HepG2 (cell line): ENCODE measurements around the gene TOE1. TPM values are rescaled to one million over a fixed set of nuclear protein-coding genes. Genes with fewer than 3 reads are reported as not detected.

Experiments
- ATAC-seq: fragments of 200-7000 bp; cut with Tn5 transposase; 3 replicates; pipeline ENCODE4 v1.9.1; 2020; ENCODE audit warnings: mild to moderate bottlenecking, moderate library complexity
- BruUV-seq: library from RNA; stranded (reverse); fragments of 400-500 nt; replicated peaks from 2 replicates; lab custom pipeline; 2021; lab: Mats Ljungman, UMichigan
- CTCF ChIA-PET: fragments of 300-600 bp; formaldehyde crosslinking; extraction: SDS; loops from one replicate; lab custom pipeline; 2021; ENCODE audit warnings: low total read pairs, inconsistent platforms, low intra/inter-chr PET ratio; lab: Yijun Ruan, JAX
- POLR2A ChIA-PET: fragments of 350-600 bp; sonication (Branson Sonifier 250); formaldehyde crosslinking; loops from one replicate; lab custom pipeline; 2020; ENCODE audit warnings: antibody characterized with exemption, inconsistent platforms; lab: Yijun Ruan, JAX
- DNase-seq: peaks from one replicate; pipeline ENCODE4 v3.0.0-alpha.2; 2015; ENCODE audit warnings: low spot score
- FAIRE-seq: peaks from 3 replicates; lab custom pipeline; 2011; peaks lifted over from hg19 to GRCh38; lab: Jason Lieb, UNC
- H2AFZ ChIP-seq: one replicate; pipeline ENCODE4 v1.6.1; 2011; ENCODE audit warnings: low read length, inconsistent platforms
- H3K27ac ChIP-seq: fragments of 300-600 bp; 3 replicates; pipeline ENCODE4 v1.8.0; 2011; ENCODE audit warnings: mixed run types, mild to moderate bottlenecking, mixed read lengths, low read length, inconsistent platforms; ENCODE audit not compliant: insufficient read depth; ENCODE audit errors: extremely low read length
- H3K27me3 ChIP-seq, 2 experiments: fragments of 200-600 bp in 1 of 2; 2 replicates in 1 of 2; 3 replicates in 1 of 2; pipeline versions ENCODE4 v1.6.0 to v1.8.0; 2011; ENCODE audit warnings: low read length in 2 of 2, mild to moderate bottlenecking in 2 of 2, moderate library complexity in 2 of 2, inconsistent platforms in 1 of 2; ENCODE audit not compliant: insufficient read depth in 2 of 2, control insufficient read depth in 1 of 2
- H3K36me3 ChIP-seq, 2 experiments: fragments of 200-600 bp in 1 of 2; replicated peaks in 1 of 2; 2 replicates in 1 of 2; 3 replicates in 1 of 2; pipeline versions ENCODE4 v1.5.1 to v1.8.0; 2011; ENCODE audit warnings: low read length in 2 of 2, inconsistent platforms in 1 of 2; ENCODE audit not compliant: insufficient read depth in 2 of 2, control insufficient read depth in 1 of 2
- H3K4me1 ChIP-seq: 2 replicates; pipeline ENCODE4 v1.5.1; 2012; ENCODE audit warnings: low read length, inconsistent platforms; ENCODE audit not compliant: insufficient read depth
- H3K4me2 ChIP-seq: 2 replicates; pipeline ENCODE4 v1.6.0; 2011; ENCODE audit warnings: low read depth, low read length, inconsistent platforms
- H3K4me3 ChIP-seq, 3 experiments: fragments of 200-600 bp in 1 of 3; sonication (generic), shearing (Covaris generic) in 1 of 3; replicated peaks in 1 of 3; 2 replicates each; pipeline ENCODE4 v1.5.1; 2011 to 2016; ENCODE audit warnings: low read length in 3 of 3, inconsistent platforms in 2 of 3, low read depth in 2 of 3, mild to moderate bottlenecking in 2 of 3, control low read depth in 1 of 3, mixed read lengths in 1 of 3; ENCODE audit not compliant: insufficient read depth in 1 of 3
- H3K79me2 ChIP-seq: one replicate; pipeline ENCODE4 v1.6.1; 2011; ENCODE audit warnings: low read length, inconsistent platforms; ENCODE audit not compliant: insufficient read depth
- H3K9ac ChIP-seq: 2 replicates; pipeline ENCODE4 v1.6.0; 2011; ENCODE audit warnings: mild to moderate bottlenecking, low read depth, low read length, inconsistent platforms; ENCODE audit not compliant: insufficient read depth
- H3K9me3 ChIP-seq: 2 replicates; pipeline ENCODE4 v1.5.1; 2012; ENCODE audit warnings: mild to moderate bottlenecking, low read length
- H4K20me1 ChIP-seq: 2 replicates; pipeline ENCODE4 v1.6.0; 2011; ENCODE audit warnings: inconsistent platforms, mild to moderate bottlenecking, low read length, moderate library complexity; ENCODE audit not compliant: insufficient read depth
- WGBS: methylation state at CpG from one replicate; pipeline ENCODE4 v1.1.6; 2017; ENCODE audit warnings: low lambda C conversion rate; 5-methylcytosine and 5-hydroxymethylcytosine counted together
- in situ Hi-C: cut with HindIII; loops from 2 replicates; pipeline ENCODE4 v1.10.0; 2017; ENCODE audit warnings: low pct_unique_long_range_greater_than_20kb; ENCODE audit not compliant: extremely low pct_ligation_motif_present
- intact Hi-C: fragments of 100-400 bp; cut with micrococcal nuclease; formaldehyde crosslinking; loops from one replicate; pipeline ENCODE4 v1.10.0; 2022; ENCODE audit not compliant: unreplicated experiment
- polyA plus RNA-seq, 8 experiments: library from polyadenylated mRNA; depleted of rRNA in 3 of 8; stranded (reverse) in 7 of 8; unstranded in 1 of 8; fragments of >200 nt; fragmentation: Illumina TruSeq in 4 of 8; extraction: Trizol in 4 of 8; gene quantifications; 2 replicates each; pipeline versions ENCODE4 v1.2.1 to v1.2.3, GENCODE V29; 2011 to 2016; ENCODE audit warnings: low read depth in 4 of 8, missing spikeins in 1 of 8, mixed read lengths in 1 of 8; ENCODE audit not compliant: insufficient read depth in 1 of 8
- total RNA-seq, 5 experiments: library from RNA; depleted of rRNA; stranded (reverse); fragments of >200 nt; fragmentation: Illumina TruSeq; extraction: Trizol; gene quantifications; 2 replicates each; pipeline ENCODE4 v1.2.3, GENCODE V29; 2016; ENCODE audit warnings: low read depth in 1 of 5
- TF ChIP-seq, protein P1 (sequence below): sonication (generic); formaldehyde crosslinking; IDR thresholded peaks from 2 replicates; pipeline ENCODE4 v1.4.0; 2020; ENCODE audit warnings: mild to moderate bottlenecking, missing genetic modification reagents
- TF ChIP-seq, protein P2 (sequence below): sonication (generic); formaldehyde crosslinking; IDR thresholded peaks from 2 replicates; pipeline ENCODE4 v1.4.0; 2020; ENCODE audit warnings: missing genetic modification reagents

TOE1 gene
- total and polyA plus RNA-seq, 2 of the 13 experiments (the other 11 are each of a cell fraction or from before 2014, with no cell fraction given) = 14.1 to 19.0 TPM

DNA sequence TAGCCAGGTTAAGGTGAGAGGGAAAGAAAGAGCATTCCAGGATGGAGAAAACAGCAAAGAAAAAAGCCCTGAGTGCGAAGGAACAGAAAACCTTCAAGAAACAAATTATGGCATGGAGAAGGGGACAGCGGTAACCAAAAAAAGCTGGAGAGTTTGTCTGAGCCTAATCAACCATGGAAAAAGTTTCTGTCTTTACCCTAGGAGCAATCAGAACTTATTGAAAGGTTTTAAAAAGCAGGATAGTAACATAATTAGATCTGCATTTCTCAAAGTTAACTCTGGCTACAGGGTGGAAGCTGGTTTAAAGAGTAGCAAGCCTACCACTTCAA is 39.3 kb upstream of the TOE1 start:
- Histone ChIP-seq H3K9me3 (no peaks in the 10 kb centered on the region), H4K20me1 (no peaks in the 10 kb centered on the region), H3K27me3 (no peaks in the 10 kb centered on the region), H3K27ac (no peak overlapping the region), H3K79me2 (no peaks in the 10 kb centered on the region), H3K4me1 (peaks cover 82% of the 10 kb centered on the region), H3K36me3 (no peaks in the 10 kb centered on the region)
- ChIA-PET CTCF (interaction anchor here (0.7 to 1.9 kb wide), 4 partner anchors 236 to 289 kb away, joined by 3 to 24 read pairs (median 12); partner anchors contain the start of gene UROD), POLR2A (interaction anchor here (10.2 kb wide), 1 partner anchor 286 kb away, joined by 231 read pairs; the partner anchor contains the start of genes HECTD3 and UROD)
- WGBS = 59% methylated on average over 2 of the region's 2 CpGs
- intact Hi-C loops = loop anchor here (1.0 to 10.0 kb wide), 4 partner anchors 70 to 476 kb away; no protein-coding TSS in a partner anchor
- no peak for DNase-seq
- in situ Hi-C loops = loop anchor here (5.0 to 10.0 kb wide), 3 partner anchors 192 to 466 kb away; partner anchors contain the start of genes HECTD3, TESK2 and UROD
- no peak for FAIRE-seq
- TF ChIP-seq, protein P1, sequence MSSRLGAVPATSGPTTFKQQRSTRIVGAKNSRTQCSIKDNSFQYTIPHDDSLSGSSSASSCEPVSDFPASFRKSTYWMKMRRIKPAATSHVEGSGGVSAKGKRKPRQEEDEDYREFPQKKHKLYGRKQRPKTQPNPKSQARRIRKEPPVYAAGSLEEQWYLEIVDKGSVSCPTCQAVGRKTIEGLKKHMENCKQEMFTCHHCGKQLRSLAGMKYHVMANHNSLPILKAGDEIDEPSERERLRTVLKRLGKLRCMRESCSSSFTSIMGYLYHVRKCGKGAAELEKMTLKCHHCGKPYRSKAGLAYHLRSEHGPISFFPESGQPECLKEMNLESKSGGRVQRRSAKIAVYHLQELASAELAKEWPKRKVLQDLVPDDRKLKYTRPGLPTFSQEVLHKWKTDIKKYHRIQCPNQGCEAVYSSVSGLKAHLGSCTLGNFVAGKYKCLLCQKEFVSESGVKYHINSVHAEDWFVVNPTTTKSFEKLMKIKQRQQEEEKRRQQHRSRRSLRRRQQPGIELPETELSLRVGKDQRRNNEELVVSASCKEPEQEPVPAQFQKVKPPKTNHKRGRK (CRISPR knock-in tag) = peak; percentile 98
- TF ChIP-seq, protein P2, sequence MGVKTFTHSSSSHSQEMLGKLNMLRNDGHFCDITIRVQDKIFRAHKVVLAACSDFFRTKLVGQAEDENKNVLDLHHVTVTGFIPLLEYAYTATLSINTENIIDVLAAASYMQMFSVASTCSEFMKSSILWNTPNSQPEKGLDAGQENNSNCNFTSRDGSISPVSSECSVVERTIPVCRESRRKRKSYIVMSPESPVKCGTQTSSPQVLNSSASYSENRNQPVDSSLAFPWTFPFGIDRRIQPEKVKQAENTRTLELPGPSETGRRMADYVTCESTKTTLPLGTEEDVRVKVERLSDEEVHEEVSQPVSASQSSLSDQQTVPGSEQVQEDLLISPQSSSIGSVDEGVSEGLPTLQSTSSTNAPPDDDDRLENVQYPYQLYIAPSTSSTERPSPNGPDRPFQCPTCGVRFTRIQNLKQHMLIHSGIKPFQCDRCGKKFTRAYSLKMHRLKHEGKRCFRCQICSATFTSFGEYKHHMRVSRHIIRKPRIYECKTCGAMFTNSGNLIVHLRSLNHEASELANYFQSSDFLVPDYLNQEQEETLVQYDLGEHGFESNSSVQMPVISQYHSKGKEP = no peak
- TF ChIP-seq, all 625 proteins: peak for 1
- ATAC-seq = no peak
- H3K9ac ChIP-seq = no peak overlapping the region
- no peak overlapping the region for H2AFZ ChIP-seq
- no TSS peak for BruUV-seq
- peak overlapping the region; percentile 18; the same call in 1 of the 2 replicates for H3K4me2 ChIP-seq
- no peak overlapping the region for H3K4me3 ChIP-seq
